Activated T-cell treated with anti-CD3 and anti-CD28 coated beads, Interleukin-2, amount 50 U/mL, for 24 hours (primary cell): ENCODE results near the gene ACKR3.

ENCODE experiments used
- DNase-seq: peaks from one replicate; pipeline ENCODE4 v3.0.0-alpha.2; 2020
- H3K27ac Mint-ChIP-seq: 2 replicates; pipeline ENCODE4 v1.8.0; 2020; ENCODE audit warnings: mild to moderate bottlenecking, mixed read lengths
- H3K27me3 Mint-ChIP-seq: 2 replicates; pipeline ENCODE4 v1.8.0; 2020; ENCODE audit warnings: mixed read lengths
- H3K36me3 Mint-ChIP-seq: 2 replicates; pipeline ENCODE4 v1.8.0; 2020; ENCODE audit warnings: low read depth, mixed read lengths
- H3K4me1 Mint-ChIP-seq: 2 replicates; pipeline ENCODE4 v1.8.0; 2020; ENCODE audit warnings: low read depth, mixed read lengths
- H3K4me3 Mint-ChIP-seq: 2 replicates; pipeline ENCODE4 v1.8.0; 2020; ENCODE audit warnings: mild to moderate bottlenecking, moderate library complexity, mixed read lengths
- H3K9me3 Mint-ChIP-seq: 2 replicates; pipeline ENCODE4 v1.8.0; 2020; ENCODE audit warnings: mixed read lengths

ACKR3 gene

DNA sequence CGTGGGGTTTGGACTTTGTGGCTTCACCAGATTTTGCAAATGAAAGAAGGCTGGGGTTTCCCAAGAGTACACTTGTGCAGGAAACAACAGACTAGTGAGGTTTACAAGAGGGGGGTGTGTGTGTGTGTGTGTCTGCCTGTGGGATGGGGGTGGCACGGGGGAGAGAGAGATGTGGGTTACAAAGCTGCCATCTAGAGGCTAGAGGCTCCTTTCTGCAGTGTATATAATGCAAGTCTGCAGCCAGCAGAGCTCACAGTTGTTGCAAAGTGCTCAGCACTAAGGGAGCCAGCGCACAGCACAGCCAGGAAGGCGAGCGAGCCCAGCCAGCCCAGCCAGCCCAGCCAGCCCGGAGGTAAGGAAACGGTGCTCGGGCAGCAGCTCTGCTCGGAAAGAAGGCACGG lies at the start of gene ACKR3:
TSS of gene ACKR3 (plus strand) at position 253 of the 401 bp plus-strand sequence. CDS start 10,641 bp downstream, outside the sequence.
- Mint-ChIP-seq H3K4me1 (peaks cover 21% of the 10 kb centered on the region), H3K27ac (no peak within 1 kb of the TSS), H3K9me3 (no peaks in the 10 kb centered on the region), H3K36me3 (no peaks in the 10 kb centered on the region), H3K27me3 (peaks cover 3% of the 10 kb centered on the region), H3K4me3 (peak within 1 kb of the TSS; percentile 76)
- DNase-seq, result peak; percentile 69

DNA sequence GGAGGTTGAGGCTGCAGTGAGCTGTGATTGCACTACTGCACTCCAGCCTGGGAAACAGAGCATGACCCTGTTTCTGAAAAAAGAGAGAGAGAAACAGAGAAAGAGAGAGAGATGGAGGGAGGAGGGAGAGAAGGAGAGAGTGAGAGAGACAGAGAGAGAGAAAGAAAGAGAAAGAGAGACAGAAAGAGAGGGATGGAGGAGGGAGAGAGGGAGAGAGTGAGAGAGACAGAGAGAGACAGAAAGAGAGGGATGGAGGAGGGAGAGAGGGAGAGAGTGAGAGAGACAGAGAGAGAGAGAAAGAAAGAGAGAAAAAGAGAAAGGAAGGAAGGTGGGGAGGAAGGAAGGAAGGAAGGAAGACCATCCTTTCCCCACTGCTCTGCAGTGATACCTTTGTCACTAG lies 48.1 kb upstream of the ACKR3 start:
- DNase-seq, result no peak
- H3K27ac Mint-ChIP-seq, result no peak overlapping the region
- no peaks in the 10 kb centered on the region for H3K9me3 Mint-ChIP-seq
- no peak overlapping the region for H3K4me3 Mint-ChIP-seq
- no peaks in the 10 kb centered on the region for H3K4me1 Mint-ChIP-seq
- H3K27me3 Mint-ChIP-seq, result peaks cover 5% of the 10 kb centered on the region
- no peaks in the 10 kb centered on the region for H3K36me3 Mint-ChIP-seq

DNA sequence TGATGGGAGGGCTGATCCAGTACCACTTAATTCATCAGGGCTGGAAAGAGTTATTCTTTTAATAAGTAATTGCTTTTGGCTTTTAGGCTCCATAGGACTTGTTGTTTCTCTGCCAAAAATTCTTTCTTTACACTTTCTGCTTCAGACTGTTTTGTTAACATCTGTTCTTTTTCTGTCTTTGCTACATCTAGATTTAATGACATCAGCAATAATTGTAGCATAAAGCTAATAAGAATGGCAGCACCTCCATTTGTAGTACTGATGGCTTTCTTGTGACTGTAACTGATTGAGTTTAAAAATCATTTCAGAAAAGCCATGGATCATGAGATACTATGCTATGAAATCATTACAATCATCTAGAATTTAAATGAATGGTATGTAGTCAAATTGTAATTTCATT lies 46.4 kb upstream of the ACKR3 start:
- Mint-ChIP-seq H3K4me3 (no peak overlapping the region), H3K27ac (no peak overlapping the region), H3K27me3 (peaks cover 5% of the 10 kb centered on the region), H3K36me3 (no peaks in the 10 kb centered on the region), H3K9me3 (no peaks in the 10 kb centered on the region), H3K4me1 (no peaks in the 10 kb centered on the region)
- no peak for DNase-seq

DNA sequence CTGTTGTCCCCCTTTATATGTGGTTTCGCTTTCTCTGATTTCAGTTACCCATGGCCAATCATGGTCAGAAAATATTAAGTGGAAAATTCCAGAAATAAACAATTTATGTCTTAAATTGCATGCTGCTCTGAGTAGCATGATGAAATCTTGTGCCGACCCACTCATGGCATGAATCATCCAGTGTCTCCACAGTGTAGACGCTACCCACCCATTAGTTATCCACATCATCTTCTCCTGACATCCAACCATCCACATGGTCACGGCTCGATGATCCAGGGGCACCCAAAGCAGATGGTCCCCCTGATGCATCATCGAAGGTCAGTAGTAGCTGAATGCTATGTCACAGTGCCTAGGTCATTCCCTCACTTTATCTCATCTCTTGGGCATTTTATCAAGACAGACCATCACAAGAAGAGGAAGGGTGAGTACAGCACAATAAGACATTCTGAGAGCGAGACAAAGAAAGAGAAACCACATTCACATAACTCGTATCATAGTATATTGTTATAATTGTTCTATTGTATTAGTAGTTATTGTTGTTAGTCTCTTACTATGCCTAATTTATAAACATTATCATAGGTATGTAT lies 44.1 kb upstream of the ACKR3 start:
- no peak for DNase-seq
- H3K27me3 Mint-ChIP-seq, result no peaks in the 10 kb centered on the region
- H3K4me1 Mint-ChIP-seq, result no peaks in the 10 kb centered on the region
- H3K36me3 Mint-ChIP-seq, result no peaks in the 10 kb centered on the region
- H3K27ac Mint-ChIP-seq, result no peak overlapping the region
- no peaks in the 10 kb centered on the region for H3K9me3 Mint-ChIP-seq
- H3K4me3 Mint-ChIP-seq, result no peak overlapping the region

DNA sequence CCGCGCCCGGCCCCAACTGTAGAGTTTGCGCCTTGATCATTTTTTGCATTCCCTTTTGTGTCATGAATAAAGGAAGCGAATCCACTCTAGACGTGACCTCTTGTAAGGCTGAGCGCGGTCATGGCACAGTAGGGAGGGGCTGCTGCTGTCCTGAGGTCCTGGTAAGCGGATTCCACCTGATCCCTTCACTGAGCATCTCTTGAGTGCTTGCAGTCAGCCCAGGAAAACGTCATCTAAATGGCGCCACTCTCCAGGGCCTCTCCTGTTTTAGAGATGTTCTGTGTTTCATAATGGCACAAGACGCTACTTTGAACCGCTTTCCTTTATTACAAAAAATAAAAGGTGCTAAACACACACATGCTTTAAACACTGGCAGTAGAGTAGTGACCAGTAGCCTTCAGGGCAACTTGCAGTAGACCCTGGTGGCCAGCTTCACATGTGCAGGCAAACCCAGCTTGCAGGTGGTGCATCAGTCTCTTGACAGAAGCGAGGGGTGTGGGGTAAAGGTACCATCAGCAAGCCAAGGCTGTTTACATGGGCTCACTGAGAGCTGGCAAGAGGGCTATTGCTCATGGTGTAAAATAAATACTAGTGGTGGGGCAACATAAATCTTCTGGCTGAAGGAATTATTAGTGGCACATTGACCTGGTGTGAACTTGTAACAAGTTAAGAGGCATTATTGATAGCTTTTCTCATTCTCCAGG lies 43.0 kb upstream of the ACKR3 start:
- H3K4me1 Mint-ChIP-seq, result no peaks in the 10 kb centered on the region
- no peaks in the 10 kb centered on the region for H3K9me3 Mint-ChIP-seq
- H3K27me3 Mint-ChIP-seq, result no peaks in the 10 kb centered on the region
- no peak for DNase-seq
- H3K36me3 Mint-ChIP-seq, result no peaks in the 10 kb centered on the region
- H3K4me3 Mint-ChIP-seq, result no peak overlapping the region
- no peak overlapping the region for H3K27ac Mint-ChIP-seq

DNA sequence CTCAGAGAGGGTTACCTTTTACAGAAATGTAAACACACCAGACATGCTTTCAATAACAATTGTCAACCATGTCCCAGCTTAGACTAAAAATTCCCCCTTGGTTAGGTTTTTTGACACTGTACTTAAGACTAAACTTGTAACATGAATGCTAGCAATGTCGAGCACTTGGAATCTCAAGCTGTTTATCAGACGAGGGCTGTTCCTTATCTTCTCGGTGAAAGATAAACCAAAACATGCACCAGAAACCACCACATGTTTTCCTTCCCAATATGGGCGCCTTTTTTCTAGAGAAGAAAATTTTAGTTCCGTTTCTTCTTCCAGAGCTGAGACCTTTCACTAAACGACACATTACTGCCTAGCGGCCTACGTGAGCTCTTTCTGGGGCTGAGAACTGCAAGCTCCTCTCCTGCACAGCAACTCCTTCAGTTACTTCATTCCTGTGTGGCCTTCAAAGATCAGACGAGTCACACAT lies 42.4 kb upstream of the ACKR3 start:
- no peak overlapping the region for H3K4me3 Mint-ChIP-seq
- no peak overlapping the region for H3K27ac Mint-ChIP-seq
- no peak for DNase-seq
- H3K4me1 Mint-ChIP-seq, result no peaks in the 10 kb centered on the region
- H3K9me3 Mint-ChIP-seq, result no peaks in the 10 kb centered on the region
- H3K27me3 Mint-ChIP-seq, result no peaks in the 10 kb centered on the region
- no peaks in the 10 kb centered on the region for H3K36me3 Mint-ChIP-seq

DNA sequence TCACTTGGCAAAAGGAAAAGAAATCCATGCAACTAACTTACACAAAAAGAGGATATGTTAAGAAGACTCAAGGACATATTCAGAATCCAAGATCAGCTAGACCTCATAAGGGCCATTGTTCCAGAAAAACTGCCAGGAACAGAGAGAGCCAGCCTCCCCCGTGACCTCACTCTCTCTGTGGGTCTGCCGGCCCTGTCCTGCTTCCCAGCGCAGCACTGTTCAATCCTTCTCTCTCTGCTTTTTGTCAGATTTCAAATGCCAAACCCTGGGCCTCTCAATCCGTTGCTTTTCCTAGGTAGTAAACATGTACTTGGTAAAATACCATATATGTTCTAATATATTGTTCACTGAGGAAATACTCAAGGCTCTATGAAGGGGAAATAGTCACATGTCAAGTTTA lies 40.0 kb upstream of the ACKR3 start:
- no peaks in the 10 kb centered on the region for H3K9me3 Mint-ChIP-seq
- no peaks in the 10 kb centered on the region for H3K36me3 Mint-ChIP-seq
- no peak overlapping the region for H3K4me3 Mint-ChIP-seq
- no peak overlapping the region for H3K27ac Mint-ChIP-seq
- H3K4me1 Mint-ChIP-seq, result no peaks in the 10 kb centered on the region
- DNase-seq, result no peak
- H3K27me3 Mint-ChIP-seq, result no peaks in the 10 kb centered on the region

DNA sequence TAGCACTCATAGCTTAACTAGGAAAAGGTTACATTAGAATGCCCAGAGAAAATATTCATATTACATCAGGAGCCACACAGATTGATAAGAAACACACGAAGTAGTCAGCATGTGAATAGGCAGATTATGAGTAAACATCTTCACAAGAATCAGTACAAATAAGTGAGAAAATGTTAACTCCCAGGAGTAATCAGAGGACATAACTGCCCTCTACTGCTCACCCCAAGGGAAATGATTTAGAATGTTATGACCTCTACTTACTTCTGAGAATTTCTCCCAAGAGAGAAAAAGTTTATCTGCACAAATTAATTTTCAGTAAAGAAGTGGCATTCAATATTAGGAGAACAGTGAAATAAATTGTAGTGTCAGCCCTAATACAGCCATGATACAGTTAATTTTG lies 39.1 kb upstream of the ACKR3 start:
- DNase-seq, result no peak
- H3K27ac Mint-ChIP-seq, result no peak overlapping the region
- H3K36me3 Mint-ChIP-seq, result no peaks in the 10 kb centered on the region
- H3K4me3 Mint-ChIP-seq, result no peak overlapping the region
- H3K4me1 Mint-ChIP-seq, result peaks cover 2% of the 10 kb centered on the region
- H3K9me3 Mint-ChIP-seq, result no peaks in the 10 kb centered on the region
- no peaks in the 10 kb centered on the region for H3K27me3 Mint-ChIP-seq

DNA sequence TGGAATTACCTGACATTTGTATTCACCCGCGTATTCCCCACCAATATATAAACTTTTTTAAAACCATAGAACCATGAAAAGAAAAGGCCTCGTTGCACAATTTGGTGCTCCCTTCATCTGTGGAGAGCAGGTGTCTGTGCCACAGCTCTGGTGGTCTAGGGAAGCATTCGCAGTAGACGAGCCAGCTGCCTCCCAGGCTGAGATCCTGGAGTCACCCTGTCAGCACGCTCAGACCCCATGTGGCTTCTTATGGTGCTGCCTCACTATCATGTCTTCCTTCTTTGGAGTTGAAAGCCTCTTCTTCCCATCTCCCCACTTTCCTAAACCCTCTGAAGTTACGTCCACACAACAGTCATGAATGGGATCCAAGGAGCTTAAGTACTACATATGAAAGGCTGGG lies 38.4 kb upstream of the ACKR3 start:
- no peak for DNase-seq
- no peaks in the 10 kb centered on the region for H3K9me3 Mint-ChIP-seq
- no peak overlapping the region for H3K27ac Mint-ChIP-seq
- H3K27me3 Mint-ChIP-seq, result no peaks in the 10 kb centered on the region
- peaks cover 5% of the 10 kb centered on the region for H3K4me1 Mint-ChIP-seq
- no peaks in the 10 kb centered on the region for H3K36me3 Mint-ChIP-seq
- H3K4me3 Mint-ChIP-seq, result no peak overlapping the region

DNA sequence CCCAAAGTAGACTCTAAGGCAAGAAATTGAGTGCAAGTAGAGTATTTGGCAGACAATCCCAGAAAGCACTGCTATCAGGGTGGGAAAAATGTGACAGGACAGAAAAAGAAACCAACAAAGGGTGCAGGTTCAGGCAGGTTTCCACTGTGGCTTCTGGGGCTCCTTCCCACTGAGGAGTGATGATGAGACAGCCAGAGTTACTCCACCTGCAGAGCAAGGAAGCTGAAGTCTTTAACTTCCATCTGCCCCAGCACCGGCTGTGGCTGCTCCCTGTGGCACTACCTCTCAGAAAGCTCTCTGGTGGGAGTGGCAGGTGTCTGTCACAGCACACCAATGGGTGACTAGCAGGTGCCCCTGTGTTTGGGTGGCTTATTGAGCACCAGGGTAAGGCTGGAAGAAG lies 37.6 kb upstream of the ACKR3 start:
- no peak overlapping the region for H3K27ac Mint-ChIP-seq
- H3K27me3 Mint-ChIP-seq, result no peaks in the 10 kb centered on the region
- H3K9me3 Mint-ChIP-seq, result no peaks in the 10 kb centered on the region
- DNase-seq, result no peak
- H3K36me3 Mint-ChIP-seq, result no peaks in the 10 kb centered on the region
- H3K4me3 Mint-ChIP-seq, result no peak overlapping the region
- peaks cover 13% of the 10 kb centered on the region for H3K4me1 Mint-ChIP-seq

DNA sequence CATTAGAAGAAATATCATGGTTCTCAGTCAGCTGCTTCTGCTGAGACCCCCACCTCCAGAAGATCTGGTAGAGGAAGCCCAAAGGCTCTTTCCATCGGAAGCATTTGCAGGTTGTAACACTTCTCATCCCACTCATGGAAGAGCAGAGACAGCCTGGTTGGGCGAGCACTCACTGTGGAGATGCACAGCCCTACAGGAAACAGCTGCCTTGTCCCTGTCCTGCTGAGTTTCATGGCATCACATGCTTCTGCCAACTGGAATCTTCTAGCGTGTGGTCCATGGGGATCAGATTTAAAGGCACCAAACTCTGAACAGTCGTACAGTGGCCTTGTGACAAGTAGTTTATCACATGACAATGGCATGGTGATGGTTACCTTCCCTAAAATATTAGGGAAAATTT lies 36.3 kb upstream of the ACKR3 start:
- no peak overlapping the region for H3K4me3 Mint-ChIP-seq

DNA sequence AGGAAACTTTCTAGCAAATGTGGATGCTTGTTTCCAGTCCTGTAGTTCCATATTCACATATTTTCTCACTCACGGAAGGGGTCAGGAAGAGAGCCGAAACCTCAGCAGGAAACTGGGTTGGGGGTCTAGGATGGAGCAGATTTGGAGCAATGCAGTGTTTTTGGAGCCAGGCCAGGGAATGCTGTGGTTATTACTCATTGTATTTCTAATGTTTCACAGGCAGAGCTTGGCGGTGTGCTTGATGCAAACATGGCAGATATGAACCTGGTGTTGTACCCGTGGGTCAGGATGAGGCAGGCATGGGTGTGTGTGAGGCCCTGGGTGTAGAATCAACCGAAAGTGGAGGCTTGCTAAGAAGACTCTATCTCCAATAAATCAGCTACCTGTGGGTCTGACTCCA lies 34.6 kb upstream of the ACKR3 start:
- Mint-ChIP-seq H3K9me3 (no peaks in the 10 kb centered on the region), H3K27ac (no peak overlapping the region), H3K36me3 (no peaks in the 10 kb centered on the region), H3K4me1 (peaks cover 37% of the 10 kb centered on the region), H3K27me3 (no peaks in the 10 kb centered on the region), H3K4me3 (no peak overlapping the region)
- DNase-seq, result no peak

More for the DNA sequence above, 36.3 kb upstream of the ACKR3 start:
- no peak for DNase-seq
- H3K4me1 Mint-ChIP-seq, result peaks cover 23% of the 10 kb centered on the region
- no peaks in the 10 kb centered on the region for H3K36me3 Mint-ChIP-seq
- H3K9me3 Mint-ChIP-seq, result no peaks in the 10 kb centered on the region
- H3K27ac Mint-ChIP-seq, result no peak overlapping the region
- no peaks in the 10 kb centered on the region for H3K27me3 Mint-ChIP-seq

DNA sequence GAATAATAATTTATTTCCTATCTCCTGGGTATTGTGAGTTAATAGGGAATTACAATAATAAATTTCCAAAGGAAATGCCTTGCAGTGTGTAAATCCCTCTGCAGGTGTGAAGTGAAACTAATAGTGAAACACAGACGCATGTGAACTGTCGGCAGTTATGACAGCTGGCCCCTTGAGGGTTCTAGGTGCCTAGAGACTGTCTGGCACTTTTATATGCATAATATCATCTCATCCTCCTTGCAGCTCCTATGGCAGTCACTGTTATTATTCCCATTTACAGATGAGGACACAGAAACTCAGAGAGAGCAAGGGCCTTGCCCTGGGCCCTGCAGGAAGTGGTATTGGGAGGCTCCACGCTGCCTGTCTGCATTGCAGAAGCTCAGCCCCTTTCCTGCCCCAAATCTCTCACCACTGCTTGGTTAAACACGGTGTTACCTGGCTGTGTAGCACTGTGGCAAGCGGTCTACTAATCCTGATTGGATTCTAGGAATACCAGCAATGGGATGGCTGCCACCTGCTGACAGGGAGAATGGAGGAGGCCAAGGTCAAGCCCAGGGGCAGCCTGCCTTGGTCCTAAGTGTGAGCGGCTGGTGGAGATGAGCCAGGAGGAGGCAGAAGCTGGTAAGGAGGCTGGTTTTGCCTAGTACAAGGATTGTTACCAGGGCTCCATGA lies 32.8 kb upstream of the ACKR3 start:
- peaks cover 54% of the 10 kb centered on the region for H3K4me1 Mint-ChIP-seq

DNA sequence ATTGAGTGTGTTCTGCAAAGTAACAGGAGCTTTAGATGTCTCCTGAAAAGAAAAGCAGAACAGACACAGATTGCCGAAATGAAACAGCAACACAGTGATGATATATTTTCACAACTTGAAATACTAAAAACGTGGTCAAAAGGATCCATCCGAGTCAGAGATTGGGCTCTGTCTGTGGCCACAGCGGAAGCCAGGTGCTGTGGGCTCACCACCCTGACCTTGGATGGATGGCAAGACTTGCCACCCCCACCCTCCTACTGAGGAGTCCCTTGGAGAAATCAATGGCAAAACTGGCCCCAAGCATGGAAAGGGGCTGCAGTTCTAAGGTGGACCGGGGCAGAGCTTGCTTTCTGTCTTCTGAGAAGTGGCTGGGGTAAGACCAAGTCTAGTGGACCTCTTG lies 31.4 kb upstream of the ACKR3 start:
- Mint-ChIP-seq H3K4me3 (peak overlapping the region; percentile 81), H3K27ac (peak overlapping the region; percentile 92), H3K36me3 (peaks cover 18% of the 10 kb centered on the region), H3K9me3 (no peaks in the 10 kb centered on the region), H3K27me3 (no peaks in the 10 kb centered on the region), H3K4me1 (peaks cover 66% of the 10 kb centered on the region)
- DNase-seq, result peak; percentile 56

More for the DNA sequence above, 32.8 kb upstream of the ACKR3 start:
- Mint-ChIP-seq H3K27me3 (no peaks in the 10 kb centered on the region), H3K27ac (peak overlapping the region; percentile 92), H3K4me3 (peak overlapping the region; percentile 81), H3K9me3 (no peaks in the 10 kb centered on the region), H3K36me3 (peaks cover 10% of the 10 kb centered on the region)
- DNase-seq, result peak; percentile 67

DNA sequence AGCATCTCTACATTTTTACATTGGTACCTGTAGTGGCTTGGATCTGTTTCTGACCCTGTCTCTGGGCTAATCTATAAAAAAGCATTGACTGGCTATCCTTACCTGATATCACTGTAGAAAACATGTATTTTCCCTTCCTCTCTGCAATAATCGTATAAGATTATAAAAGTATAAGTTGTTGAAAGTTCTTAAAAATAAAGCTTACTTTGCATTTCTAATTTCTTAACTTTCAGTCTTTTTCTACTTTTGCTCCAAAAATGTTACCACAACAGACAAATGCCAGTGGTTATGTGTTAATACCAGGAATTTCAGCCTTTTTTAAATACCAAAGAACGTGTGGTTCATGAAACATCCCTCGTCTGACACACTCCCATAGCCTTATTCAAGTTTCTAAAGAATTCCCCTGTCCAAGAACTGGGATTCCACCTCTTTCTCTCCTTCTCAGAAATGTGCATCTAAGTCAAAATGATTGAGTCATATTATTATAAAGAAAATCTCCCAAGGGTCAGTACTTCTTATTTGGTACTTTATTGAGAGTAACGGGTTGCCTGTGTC lies 28.5 kb upstream of the ACKR3 start:
- Mint-ChIP-seq H3K4me3 (peak overlapping the region; percentile 13), H3K36me3 (peaks cover 18% of the 10 kb centered on the region), H3K9me3 (no peaks in the 10 kb centered on the region), H3K4me1 (peaks cover 82% of the 10 kb centered on the region), H3K27ac (peak overlapping the region; percentile 68), H3K27me3 (no peaks in the 10 kb centered on the region)
- no peak for DNase-seq
